NCI-H510A treated with DMSO at 0.1 percent for 48 hours (cell line): Measurements from ENCODE around the gene GABRA5.
A peak's percentile ranks its signal among the peaks of the same experiment; 100 is the strongest.

ENCODE experiments used
- DNase-seq: peaks from one replicate; lab custom pipeline; 2025; lab: John Stamatoyannopoulos, UW

GABRA5 gene

GRCh38 chr15:26928051-26928450 lies 61.2 kb downstream of the GABRA5 start:
- no peak for DNase-seq

GRCh38 chr15:26929588-26929987 lies 62.7 kb downstream of the GABRA5 start:
- DNase-seq, result no peak

GRCh38 chr15:26934848-26935247 lies 68.0 kb downstream of the GABRA5 start:
- no peak for DNase-seq

- DNase-seq, result no peak
Measured at GRCh38 chr15:26935322-26935721, 68.5 kb downstream of the GABRA5 start.

- no peak for DNase-seq
Measured at GRCh38 chr15:26936502-26936901, 69.6 kb downstream of the GABRA5 start.

- no peak for DNase-seq
Measured at GRCh38 chr15:26937134-26937533, 70.3 kb downstream of the GABRA5 start.

- no peak for DNase-seq
Measured at GRCh38 chr15:26939398-26939797, 72.5 kb downstream of the GABRA5 start.

GRCh38 chr15:26941489-26941888 lies 74.6 kb downstream of the GABRA5 start:
- no peak for DNase-seq

- DNase-seq, result no peak
Measured at GRCh38 chr15:26943866-26944265, 77.0 kb downstream of the GABRA5 start.

GRCh38 chr15:26945046-26945445 lies 78.2 kb downstream of the GABRA5 start:
- DNase-seq, result no peak

GRCh38 chr15:26950001-26950400 lies 83.1 kb downstream of the GABRA5 start:
- DNase-seq, result no peak

- DNase-seq, result no peak
Measured at GRCh38 chr15:26954403-26954802, 87.5 kb downstream of the GABRA5 start.

- DNase-seq, result peak; percentile 38
Measured at GRCh38 chr15:26967719-26968269, 100.9 kb downstream of the GABRA5 start.

- DNase-seq, result no peak
Measured at GRCh38 chr15:26968806-26969205, 101.9 kb downstream of the GABRA5 start.

GRCh38 chr15:26970712-26971210 lies 103.9 kb downstream of the GABRA5 start, which contains the start of gene GABRG3:
TSS of gene GABRG3 (plus strand) at chr15:26971181.
- peak; percentile 20 for DNase-seq

GRCh38 chr15:26971271-26972018 lies 104.6 kb downstream of the GABRA5 start:
- peak; percentile 10 for DNase-seq

- no peak for DNase-seq
Measured at GRCh38 chr15:26972636-26973035, 105.8 kb downstream of the GABRA5 start.

GRCh38 chr15:26974120-26974780 lies 107.4 kb downstream of the GABRA5 start:
- peak; percentile 53 for DNase-seq

- DNase-seq, result no peak
Measured at GRCh38 chr15:26981492-26981891, 114.6 kb downstream of the GABRA5 start.

- no peak for DNase-seq
Measured at GRCh38 chr15:26983822-26984221, 117.0 kb downstream of the GABRA5 start.

- no peak for DNase-seq
Measured at GRCh38 chr15:26985050-26985449, 118.2 kb downstream of the GABRA5 start.

GRCh38 chr15:26996250-26996649 lies 129.4 kb downstream of the GABRA5 start:
- no peak for DNase-seq
